ENCODE measurements around the gene TICAM1. TPM values are rescaled to one million over a fixed set of nuclear protein-coding genes. Genes with fewer than 3 reads are reported as not detected.

TICAM1 gene
- total and polyA plus RNA-seq, 2 of the 13 experiments (the other 11 are each of a cell fraction or from before 2014, with no cell fraction given): 0.33 to 0.95 TPM

DNA sequence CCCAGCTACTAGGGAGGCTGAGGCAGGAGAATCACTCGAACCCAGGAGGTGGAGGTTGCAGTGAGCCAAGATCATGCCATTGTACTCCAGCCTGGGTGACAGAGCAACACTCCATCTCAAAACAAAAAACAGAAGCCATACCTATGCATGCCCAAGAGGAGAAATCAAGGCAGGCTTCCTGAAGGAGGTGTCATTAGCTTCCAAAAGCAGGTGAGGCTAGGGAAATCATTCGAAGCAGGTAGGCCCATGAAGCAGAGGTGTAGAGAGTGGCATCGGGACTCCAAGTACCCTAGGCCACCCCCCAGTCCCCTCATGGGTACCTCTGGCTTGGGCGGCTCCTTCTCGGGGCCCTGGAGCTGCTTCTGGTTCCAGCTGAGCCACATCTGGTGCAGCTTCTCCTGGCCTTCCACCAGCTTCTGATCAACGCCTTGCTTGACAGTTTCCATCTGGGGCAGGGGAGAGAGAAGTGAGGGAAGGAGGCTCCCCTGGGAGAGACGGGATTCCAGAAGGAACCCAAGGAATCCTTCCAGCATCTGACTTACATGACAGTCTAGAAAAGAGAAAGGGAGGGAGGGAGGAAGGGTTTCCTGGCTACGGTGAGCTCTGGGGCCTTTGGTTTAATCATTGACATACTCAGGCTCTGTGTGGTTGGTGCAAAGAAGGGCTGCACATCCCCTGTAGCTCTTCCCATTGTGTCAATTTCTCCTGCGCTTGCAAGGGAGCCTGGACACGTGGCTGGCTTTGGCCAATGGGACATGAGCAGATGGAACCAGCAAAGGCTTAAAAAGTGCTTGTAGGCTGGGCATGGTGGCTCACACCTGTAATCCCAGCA lies 13.1 kb upstream of the TICAM1 start (continued):
- TF ChIP-seq ZNF746 (CRISPR knock-in tag; IDR thresholded peaks at IDR 0.05) (no peak), MXI1 (IDR thresholded peaks at IDR 0.05; ENCODE audit: borderline replicate concordance, low read depth, low read length) (no peak; the same call in 2 of the 3 replicates), REL (CRISPR knock-in tag; conservative IDR thresholded peaks at IDR 0.05) (no peak), ELF4 (CRISPR knock-in tag; IDR thresholded peaks at IDR 0.05; ENCODE audit: borderline replicate concordance) (no peak)
- TF ChIP-seq, protein P1, sequence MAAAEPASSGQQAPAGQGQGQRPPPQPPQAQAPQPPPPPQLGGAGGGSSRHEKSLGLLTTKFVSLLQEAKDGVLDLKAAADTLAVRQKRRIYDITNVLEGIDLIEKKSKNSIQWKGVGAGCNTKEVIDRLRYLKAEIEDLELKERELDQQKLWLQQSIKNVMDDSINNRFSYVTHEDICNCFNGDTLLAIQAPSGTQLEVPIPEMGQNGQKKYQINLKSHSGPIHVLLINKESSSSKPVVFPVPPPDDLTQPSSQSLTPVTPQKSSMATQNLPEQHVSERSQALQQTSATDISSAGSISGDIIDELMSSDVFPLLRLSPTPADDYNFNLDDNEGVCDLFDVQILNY (CRISPR knock-in tag; conservative IDR thresholded peaks at IDR 0.05): no peak

DNA sequence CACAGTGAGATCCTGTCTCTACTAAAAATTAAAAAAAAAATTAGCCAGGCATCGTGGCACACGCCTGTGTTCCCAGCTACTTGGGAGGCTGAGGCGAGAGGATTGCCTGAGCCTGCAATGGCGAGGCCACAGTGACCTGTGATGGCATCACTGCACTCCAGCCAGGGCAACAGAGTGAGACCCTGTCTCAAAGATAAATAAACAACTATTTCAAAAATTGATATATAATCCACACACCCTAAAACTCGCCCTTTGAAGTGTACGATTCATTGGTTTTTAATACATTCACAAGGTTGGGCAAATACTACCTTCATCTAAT lies 12.1 kb upstream of the TICAM1 start:
- H3K4me1 ChIP-seq (ENCODE audit: insufficient read depth, low read length): peaks cover 47% of the 10 kb centered on the region
- no peaks in the 10 kb centered on the region for H4K20me1 ChIP-seq (ENCODE audit: insufficient read depth, low read length)
- FAIRE-seq: no peak
- CTCF ChIA-PET (ENCODE audit: low intra/inter-chr PET ratio, low total read pairs): no interaction called here
- in situ Hi-C loops (cut with HindIII; ENCODE audit: extremely low pct_ligation_motif_present, low pct_unique_long_range_greater_than_20kb) (no loop called here), intact Hi-C loops (cut with micrococcal nuclease; ENCODE audit: unreplicated experiment) (no loop called here)
- 96% methylated on average over 6 of the region's 6 CpGs for WGBS (ENCODE audit: low lambda C conversion rate)
- no peak for ATAC-seq
- no peak for DNase-seq (ENCODE audit: low spot score)
- TF ChIP-seq, protein P2, sequence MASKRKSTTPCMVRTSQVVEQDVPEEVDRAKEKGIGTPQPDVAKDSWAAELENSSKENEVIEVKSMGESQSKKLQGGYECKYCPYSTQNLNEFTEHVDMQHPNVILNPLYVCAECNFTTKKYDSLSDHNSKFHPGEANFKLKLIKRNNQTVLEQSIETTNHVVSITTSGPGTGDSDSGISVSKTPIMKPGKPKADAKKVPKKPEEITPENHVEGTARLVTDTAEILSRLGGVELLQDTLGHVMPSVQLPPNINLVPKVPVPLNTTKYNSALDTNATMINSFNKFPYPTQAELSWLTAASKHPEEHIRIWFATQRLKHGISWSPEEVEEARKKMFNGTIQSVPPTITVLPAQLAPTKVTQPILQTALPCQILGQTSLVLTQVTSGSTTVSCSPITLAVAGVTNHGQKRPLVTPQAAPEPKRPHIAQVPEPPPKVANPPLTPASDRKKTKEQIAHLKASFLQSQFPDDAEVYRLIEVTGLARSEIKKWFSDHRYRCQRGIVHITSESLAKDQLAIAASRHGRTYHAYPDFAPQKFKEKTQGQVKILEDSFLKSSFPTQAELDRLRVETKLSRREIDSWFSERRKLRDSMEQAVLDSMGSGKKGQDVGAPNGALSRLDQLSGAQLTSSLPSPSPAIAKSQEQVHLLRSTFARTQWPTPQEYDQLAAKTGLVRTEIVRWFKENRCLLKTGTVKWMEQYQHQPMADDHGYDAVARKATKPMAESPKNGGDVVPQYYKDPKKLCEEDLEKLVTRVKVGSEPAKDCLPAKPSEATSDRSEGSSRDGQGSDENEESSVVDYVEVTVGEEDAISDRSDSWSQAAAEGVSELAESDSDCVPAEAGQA (IDR thresholded peaks at IDR 0.05; ENCODE audit: low read depth): no peak
- TF ChIP-seq, protein P2 (CRISPR knock-in tag; IDR thresholded peaks at IDR 0.05; ENCODE audit: borderline replicate concordance): no peak
- peak; percentile 51; the same call in 1 of the 2 replicates for TF ChIP-seq ZNF121 (CRISPR knock-in tag; IDR thresholded peaks at IDR 0.05)
- POLR2A ChIA-PET: interaction anchor here (1.3 kb wide), 1 partner anchor 24 kb away, joined by 3 read pairs; the partner anchor contains the start of gene PLIN3
- no peak overlapping the region for H3K4me2 ChIP-seq (ENCODE audit: low read depth, low read length)
- H3K27ac ChIP-seq (ENCODE audit: extremely low read length, insufficient read depth, low read length): no peak overlapping the region
- no peak overlapping the region for H2AFZ ChIP-seq (ENCODE audit: low read length)
- H3K27me3 ChIP-seq (ENCODE audit: control insufficient read depth in 1 of 2, insufficient read depth in 2 of 2, low read length in 2 of 2): no peaks in the 10 kb centered on the region
- no peaks in the 10 kb centered on the region for H3K79me2 ChIP-seq (ENCODE audit: insufficient read depth, low read length)
- H3K4me3 ChIP-seq (replicated peaks in 1 of 3; ENCODE audit: insufficient read depth in 1 of 3, low read depth in 2 of 3, low read length in 3 of 3): no peak overlapping the region
- BruUV-seq (replicated peaks): no TSS peak
- H3K9me3 ChIP-seq (ENCODE audit: low read length): no peaks in the 10 kb centered on the region
- H3K9ac ChIP-seq (ENCODE audit: insufficient read depth, low read depth, low read length): no peak overlapping the region
- H3K36me3 ChIP-seq (replicated peaks in 1 of 2; ENCODE audit: control insufficient read depth in 1 of 2, insufficient read depth in 2 of 2, low read length in 2 of 2): peaks cover 16 to 40% of the 10 kb centered on the region in 2 experiments; a peak in 4 of 5 replicates

Measured in HepG2 (cell line).